ENCODE measurements around the gene DRC3.
"Not testable (repeated sequence)": the region's sequence is repeated elsewhere in the genome, so short reads cannot be mapped to it uniquely, and the experiment has no call there.

Gene DRC3

DNA sequence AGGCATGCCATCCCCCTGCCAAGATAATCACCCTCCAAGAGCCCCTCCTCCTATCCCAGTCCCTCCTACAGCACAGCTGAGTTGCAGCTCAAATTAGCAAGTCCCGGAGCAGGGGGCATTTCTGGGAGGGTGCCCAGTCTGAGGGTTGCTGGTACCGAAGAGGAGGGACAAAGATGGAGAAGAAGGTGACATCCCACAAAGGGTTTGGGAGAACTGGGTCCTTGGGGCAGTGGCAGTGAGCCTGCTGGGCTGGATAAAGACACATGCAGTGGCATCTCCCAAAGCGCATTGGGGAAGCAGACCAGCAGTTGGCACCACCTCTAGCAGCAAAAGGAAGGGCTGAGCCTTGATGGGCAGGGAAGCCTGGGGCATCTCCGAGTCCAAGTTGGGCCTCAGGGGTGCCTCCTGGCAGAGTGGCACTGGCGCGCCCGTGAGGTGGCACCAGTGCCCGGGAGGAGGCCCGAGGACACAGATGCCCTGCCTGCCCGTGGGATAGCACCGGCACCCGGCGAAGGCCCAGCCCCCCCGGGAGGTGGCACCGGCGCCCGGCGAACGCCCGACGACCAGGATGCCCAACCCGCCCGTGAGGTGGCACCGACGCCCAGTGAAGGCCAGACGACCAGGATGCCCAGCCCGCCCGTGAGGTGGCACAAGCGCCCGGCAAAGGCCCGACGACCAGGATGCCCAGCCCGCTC, 1.1 kb upstream of the DRC3 start:
- DNase-seq, result no peak

GRCh38 chr17:17972952-17973254, 241 bp downstream of the DRC3 start:
- DNase-seq, result no peak

- peak; percentile 18 for DNase-seq
Observed at GRCh38 chr17:17975436-17975835, 2.8 kb downstream of the DRC3 start.

GRCh38 chr17:17976931-17977570, 4.4 kb downstream of the DRC3 start:
- DNase-seq, result no peak

- DNase-seq, result no peak
Observed at GRCh38 chr17:17978481-17979424, 6.1 kb downstream of the DRC3 start.

- no peak for DNase-seq
Observed at GRCh38 chr17:17979778-17980177, 7.1 kb downstream of the DRC3 start.

- DNase-seq, result no peak
Observed at GRCh38 chr17:17981330-17981729, 8.7 kb downstream of the DRC3 start.

- DNase-seq, result no peak
Observed at GRCh38 chr17:17982801-17983200, 10.1 kb downstream of the DRC3 start.

DNA sequence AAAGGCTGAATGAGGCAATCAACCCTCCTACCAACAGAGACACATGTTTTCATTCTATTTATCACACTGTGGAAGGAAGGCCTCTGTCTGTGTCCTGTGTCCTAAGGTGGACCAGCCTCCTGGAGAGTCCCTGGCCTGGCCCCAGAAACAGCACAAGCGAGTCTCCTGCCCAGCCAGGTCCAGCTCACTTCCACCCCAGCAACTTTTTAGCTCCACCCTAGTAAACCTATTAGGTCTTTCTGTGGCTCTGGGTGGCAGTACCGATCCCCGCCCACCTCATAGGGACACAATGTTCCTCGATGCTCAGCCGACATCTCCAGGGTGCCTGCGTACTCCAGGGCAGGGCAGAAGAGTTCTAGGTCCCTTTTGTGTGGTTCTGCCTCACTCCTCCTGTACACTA, 10.7 kb downstream of the DRC3 start:
- no peak for DNase-seq

DNA sequence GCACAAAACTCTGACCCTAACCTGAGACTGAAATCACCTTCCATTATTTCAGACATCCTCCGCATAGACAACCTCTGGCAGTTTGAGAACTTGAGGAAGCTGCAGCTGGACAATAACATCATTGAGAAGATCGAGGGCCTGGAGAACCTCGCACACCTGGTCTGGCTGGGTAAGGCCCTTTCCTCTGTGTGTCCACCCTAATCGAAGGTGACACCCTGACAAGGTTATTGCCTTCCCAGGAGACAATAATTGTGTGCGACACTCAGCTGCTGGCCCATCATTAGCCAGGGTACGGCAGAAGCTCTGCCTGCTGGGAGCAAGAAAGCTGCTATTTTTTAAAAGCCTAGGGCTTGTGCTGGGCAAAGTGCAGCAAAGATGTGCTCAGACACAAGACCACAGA, 11.1 kb downstream of the DRC3 start:
- DNase-seq, result no peak

DNA sequence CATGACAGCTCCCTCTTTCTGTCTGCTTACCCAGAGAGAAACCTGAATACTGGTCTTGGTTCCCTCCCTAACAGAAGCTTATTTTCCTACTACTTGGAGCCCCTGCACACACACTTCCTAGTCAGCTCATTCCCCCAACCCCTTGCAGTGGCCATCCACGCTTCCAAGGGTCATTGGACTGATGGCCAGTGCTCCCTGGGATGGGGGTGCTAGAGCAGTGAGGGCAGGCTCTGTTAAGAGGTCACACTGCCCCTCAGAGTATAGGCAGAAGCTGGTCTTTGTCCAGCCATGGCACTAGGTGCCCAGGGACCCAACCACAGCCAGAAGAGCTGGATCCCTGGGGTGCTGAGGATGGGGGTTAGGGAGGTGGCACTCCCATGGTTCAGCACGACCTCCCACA, 12.5 kb downstream of the DRC3 start:
- DNase-seq, result no peak

DNA sequence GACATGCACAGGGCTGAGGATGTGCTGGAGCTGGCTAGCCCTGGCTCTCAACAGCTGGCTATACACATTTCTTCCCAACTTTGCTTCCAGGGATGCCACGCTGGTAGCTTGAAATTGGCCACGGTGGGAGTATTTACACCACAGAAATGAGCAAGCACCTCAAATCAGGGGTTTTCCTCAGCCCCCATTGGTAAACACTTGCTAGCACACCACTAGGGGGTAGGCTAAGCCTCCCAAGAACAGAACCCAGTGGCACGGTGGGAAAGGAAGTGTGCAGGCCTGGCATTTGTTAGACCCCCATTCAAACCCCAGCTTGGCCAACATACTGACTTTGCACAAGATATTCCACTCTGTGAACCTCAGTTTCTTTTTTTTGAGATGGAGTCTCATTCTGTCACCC, 12.9 kb downstream of the DRC3 start:
- DNase-seq, result no peak

- DNase-seq, result no peak
Observed at GRCh38 chr17:17987187-17987896, 14.7 kb downstream of the DRC3 start.

- no peak for DNase-seq
Observed at GRCh38 chr17:17987901-17988300, 15.2 kb downstream of the DRC3 start.

- DNase-seq, result no peak
Observed at GRCh38 chr17:17988427-17988945, 15.8 kb downstream of the DRC3 start.

DNA sequence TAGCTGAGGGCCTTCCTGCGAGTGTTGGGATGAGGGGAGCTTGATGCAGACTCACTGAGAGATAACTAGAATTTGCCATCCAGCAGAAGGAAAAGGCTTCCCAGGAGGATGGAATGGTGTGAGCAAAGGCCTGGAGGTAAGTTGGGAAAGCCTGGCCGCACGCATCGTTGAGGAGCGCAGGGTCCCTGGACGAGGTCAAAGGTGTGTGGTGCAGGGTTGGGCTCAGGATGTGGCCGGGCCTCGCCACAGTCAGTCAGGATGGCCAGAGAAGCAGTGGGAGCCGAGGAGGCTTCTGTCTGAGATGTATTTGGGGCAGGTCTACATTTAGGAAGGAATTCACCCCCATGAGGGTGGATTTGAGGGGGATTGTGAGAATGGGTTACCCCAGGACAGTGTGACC, 16.4 kb downstream of the DRC3 start:
- DNase-seq, result no peak

- DNase-seq, result no peak
Observed at GRCh38 chr17:17989618-17990017, 17.0 kb downstream of the DRC3 start.

GRCh38 chr17:17990282-17990681, 17.6 kb downstream of the DRC3 start:
- DNase-seq, result no peak

GRCh38 chr17:17993366-17993765, 20.7 kb downstream of the DRC3 start:
- no peak for DNase-seq

GRCh38 chr17:17993852-17994251, 21.2 kb downstream of the DRC3 start:
- no peak for DNase-seq

DNA sequence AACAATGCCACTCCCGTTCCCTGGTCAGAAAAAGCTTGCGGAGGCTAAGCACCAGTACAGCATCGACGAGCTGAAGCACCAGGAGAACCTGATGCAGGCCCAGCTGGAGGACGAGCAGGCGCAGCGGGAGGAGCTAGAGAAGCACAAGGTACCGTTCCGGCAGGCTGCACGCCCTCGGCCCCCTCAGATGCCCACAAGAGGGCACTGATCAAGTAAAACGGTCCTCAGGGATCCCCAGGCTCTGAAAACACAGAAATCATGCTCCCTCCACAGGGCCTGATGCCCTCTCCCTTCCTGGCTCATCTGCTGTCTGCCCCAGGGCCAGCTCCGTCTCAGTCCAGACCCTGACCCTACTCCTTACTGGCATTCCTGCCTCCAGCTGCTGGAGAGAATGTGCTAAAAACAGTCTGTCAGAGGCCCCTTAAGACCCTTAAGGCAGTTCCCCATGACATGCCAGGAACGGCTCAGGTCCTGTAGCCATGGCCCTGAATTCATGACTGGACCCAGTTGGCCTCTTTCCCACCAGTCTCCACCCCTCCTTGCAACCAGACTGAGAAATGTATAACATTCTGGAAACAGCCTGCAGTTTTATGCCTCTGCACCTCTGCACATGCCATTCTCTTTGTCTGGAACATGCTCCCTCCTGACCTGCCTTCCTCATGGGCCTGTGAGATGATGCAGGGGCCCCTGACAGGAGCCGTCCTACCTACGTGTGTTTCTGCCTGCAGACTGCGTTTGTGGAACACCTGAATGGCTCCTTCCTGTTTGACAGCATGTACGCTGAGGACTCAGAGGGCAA, 21.8 kb downstream of the DRC3 start:
- no peak for DNase-seq

GRCh38 chr17:17995887-17996286, 23.2 kb downstream of the DRC3 start:
- DNase-seq, result not testable (repeated sequence)

Measured in GF-D8 (cell line).